Omental fat pad (tissue), 4 donors: ENCODE data around the gene ARHGAP30. TPM values are rescaled to one million over a fixed set of nuclear protein-coding genes. Genes with fewer than 3 reads are reported as not detected.
A peak's percentile ranks its signal among the peaks of the same experiment; 100 is the strongest.

Experiments used
- ATAC-seq: fragments of 150-250 bp; one replicate; pipeline ENCODE4 v1.9.1; 2016; ENCODE audit warnings: mild to moderate bottlenecking, moderate library complexity; ENCODE audit not compliant: low FRiP score
- DNase-seq: peaks from one replicate; pipeline ENCODE4 v3.0.0-alpha.2; 2019; ENCODE audit warnings: low spot score
- total RNA-seq, 4 donors: library from RNA; depleted of rRNA; stranded (reverse); fragments of >200 nt; gene quantifications; one replicate each; pipeline ENCODE4 v1.1.0, GENCODE V29; 2016
- TF ChIP-seq, protein P1 (sequence below), 3 donors: fragments of 450-650 bp; IDR thresholded peaks; one replicate each; pipeline ENCODE4 v1.5.1; 2016 to 2017; ENCODE audit warnings: antibody characterized with exemption in 3 of 3, mild to moderate bottlenecking in 3 of 3, moderate library complexity in 2 of 3

The ARHGAP30 gene
- total RNA-seq, 4 donors from 2014 or later, result 9.8 to 32.3 (median 24.7) TPM

DNA sequence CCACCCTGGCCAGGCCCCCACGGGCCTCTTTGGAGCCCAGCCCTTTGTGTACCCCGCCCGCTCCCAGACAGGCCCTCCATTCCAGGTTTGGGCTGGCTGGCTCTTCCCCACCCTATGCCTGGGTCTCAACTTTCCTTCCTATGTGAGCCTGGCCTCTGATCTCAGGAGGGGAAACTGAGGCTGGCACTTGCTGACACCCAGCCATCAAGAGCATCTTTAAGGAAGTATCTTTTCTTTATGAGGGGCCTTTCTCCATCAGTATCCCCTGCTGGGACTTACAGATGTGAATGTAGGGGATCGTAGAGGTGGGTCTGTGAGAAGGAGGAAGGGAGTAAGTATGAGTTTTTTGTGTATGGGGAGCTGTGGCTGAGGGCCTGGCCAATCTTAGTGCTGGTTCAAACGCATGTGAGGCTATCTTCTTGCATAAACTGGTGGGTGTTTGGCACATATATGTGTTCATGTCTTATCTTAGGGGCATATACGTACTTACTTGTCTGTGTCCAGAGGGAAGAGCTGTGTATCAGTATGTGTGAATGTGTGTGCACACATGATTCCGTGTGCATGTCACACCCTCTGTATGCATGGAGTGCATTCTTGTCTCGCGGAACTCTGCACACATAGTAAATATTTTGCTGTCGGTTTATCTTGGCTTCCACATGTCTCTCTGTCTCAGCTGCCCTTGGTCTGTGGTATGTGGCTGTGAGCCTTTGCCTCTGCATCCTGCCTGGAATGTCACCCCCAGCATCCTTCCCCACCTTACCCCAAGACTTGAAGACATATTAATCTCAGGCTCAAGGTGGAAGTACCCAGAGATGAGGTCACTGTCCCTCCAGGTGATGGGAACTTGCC is 14.3 kb upstream of the ARHGAP30 start:
- ATAC-seq (no peak), DNase-seq (no peak)
- TF ChIP-seq, protein P1, sequence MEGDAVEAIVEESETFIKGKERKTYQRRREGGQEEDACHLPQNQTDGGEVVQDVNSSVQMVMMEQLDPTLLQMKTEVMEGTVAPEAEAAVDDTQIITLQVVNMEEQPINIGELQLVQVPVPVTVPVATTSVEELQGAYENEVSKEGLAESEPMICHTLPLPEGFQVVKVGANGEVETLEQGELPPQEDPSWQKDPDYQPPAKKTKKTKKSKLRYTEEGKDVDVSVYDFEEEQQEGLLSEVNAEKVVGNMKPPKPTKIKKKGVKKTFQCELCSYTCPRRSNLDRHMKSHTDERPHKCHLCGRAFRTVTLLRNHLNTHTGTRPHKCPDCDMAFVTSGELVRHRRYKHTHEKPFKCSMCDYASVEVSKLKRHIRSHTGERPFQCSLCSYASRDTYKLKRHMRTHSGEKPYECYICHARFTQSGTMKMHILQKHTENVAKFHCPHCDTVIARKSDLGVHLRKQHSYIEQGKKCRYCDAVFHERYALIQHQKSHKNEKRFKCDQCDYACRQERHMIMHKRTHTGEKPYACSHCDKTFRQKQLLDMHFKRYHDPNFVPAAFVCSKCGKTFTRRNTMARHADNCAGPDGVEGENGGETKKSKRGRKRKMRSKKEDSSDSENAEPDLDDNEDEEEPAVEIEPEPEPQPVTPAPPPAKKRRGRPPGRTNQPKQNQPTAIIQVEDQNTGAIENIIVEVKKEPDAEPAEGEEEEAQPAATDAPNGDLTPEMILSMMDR (IDR thresholded peaks at IDR 0.05), result no peak

DNA sequence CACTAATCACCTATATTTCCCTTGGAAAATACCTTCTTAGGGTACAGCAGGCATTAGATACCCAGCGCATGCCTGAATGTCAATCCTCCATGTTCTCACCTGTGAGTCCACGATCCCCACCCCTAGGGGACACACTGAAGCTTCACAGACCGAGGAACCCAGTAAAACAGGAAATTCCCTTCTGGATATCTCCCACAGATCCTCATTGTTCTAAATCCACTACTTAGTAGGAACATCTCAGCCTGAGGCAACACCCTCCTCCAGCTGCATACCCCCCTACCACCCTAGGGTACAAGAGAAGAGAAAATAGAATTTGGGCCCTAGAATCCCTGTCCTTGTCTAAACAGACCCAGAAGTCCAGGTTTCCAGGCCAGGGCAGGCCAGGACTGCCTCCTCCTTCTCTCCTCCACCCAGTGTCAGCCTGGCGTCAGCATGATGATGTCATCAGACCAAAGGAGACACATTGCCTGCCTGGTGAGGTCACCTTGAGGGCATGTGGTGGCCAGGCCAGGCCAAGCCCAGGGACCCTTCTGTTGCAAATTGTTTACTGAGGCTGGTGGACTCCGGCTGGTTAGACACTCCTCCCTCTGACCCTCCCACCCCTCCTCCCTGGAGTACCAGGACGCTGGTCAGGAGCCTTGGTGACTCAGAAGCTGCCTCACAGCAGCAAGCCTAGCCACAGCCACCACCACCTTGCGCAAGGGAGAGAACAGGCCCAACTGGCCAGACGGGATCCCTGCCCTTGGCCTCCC is 13.5 kb upstream of the ARHGAP30 start:
- DNase-seq (peak; percentile 39), ATAC-seq (peak; percentile 84)
- TF ChIP-seq, protein P1 (IDR thresholded peaks at IDR 0.05), result no peak

DNA sequence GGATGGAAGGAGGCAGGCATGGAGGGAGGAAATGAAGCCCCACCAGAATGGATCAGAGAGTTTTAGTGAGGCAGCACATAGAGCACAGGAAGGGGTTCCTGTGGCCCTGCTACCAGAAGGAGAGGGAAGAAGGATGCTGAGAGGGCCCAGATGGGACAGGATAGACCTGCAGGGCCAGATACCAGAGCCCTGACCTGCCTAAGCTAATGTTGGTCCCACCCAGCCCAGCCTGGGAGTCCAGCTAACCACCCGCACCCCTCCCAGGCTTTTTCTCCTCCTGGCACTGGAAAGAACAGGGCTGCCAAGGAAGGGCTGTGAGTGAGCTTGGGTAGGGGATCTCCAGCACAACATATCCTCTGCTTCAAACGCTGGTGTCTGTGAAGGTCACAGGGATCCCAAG is 12.8 kb upstream of the ARHGAP30 start:
- TF ChIP-seq, protein P1 (IDR thresholded peaks at IDR 0.05), result no peak
- no peak for ATAC-seq
- DNase-seq, result no peak

DNA sequence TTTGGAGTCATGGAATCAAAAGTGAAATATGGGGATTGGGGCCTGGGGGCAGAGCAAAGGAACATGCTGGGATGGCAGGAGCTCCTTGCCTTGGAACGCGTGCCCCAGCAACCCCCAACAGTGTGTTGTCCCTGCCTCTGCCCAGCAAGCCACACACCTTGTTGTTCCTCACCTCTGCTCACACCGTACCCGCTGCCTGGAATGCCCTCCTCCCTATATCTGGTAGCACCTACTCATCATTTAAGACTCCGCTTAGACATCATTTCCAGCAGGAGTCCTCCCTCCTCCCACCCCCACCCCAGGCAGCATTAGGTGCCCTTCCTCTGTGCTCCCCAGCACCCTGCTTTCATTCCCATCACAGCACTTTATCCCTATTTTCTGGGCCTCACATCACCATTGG is 11.8 kb upstream of the ARHGAP30 start:
- DNase-seq (no peak), ATAC-seq (no peak)
- TF ChIP-seq, protein P1 (IDR thresholded peaks at IDR 0.05), result no peak

DNA sequence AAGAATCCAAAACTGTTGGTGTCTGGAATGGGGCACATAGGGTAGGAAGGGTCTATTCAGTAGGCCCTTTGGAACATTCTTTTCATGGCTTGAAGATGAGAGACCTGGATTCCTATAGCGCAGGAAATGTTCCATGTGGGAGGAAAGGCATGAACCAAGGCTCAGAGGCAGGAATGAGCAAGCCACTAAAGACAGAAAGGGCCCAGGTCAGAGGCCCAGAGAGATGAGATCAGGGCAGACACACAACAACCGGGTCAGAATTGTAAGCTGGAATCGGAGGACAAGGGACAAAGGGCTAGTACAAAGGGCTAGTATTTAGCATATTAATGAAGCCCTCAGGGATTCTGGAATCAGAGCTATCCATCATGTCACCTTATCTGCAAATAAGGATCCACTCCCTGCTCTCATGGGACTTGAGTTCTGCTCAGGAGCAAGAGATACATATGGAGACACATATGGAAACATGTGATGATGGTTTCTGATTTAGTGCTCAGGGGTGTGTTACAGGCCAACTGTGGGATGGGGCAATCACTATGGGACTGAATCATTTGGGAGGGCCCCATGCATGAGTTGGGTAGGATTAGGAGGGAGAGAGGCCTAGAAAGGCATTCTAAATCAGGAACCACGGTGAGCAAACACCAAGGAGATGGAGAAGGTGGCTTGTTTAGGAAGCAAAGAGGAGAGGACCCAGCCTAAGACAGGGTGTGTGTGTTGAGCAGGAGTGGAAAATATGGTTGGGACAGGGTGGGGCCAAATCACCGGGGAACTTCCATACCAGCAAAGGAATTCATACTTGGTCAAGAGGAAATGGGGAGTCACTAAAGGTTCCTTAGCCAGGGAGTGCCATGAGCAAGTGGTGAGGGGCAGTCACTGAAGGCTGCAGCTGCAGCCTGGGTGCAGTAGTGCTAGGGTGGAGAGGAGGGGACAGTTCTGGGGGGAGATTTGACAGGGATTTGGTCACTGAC is 11.0 kb upstream of the ARHGAP30 start:
- TF ChIP-seq, protein P1 (IDR thresholded peaks at IDR 0.05), result no peak
- DNase-seq (no peak), ATAC-seq (no peak)

DNA sequence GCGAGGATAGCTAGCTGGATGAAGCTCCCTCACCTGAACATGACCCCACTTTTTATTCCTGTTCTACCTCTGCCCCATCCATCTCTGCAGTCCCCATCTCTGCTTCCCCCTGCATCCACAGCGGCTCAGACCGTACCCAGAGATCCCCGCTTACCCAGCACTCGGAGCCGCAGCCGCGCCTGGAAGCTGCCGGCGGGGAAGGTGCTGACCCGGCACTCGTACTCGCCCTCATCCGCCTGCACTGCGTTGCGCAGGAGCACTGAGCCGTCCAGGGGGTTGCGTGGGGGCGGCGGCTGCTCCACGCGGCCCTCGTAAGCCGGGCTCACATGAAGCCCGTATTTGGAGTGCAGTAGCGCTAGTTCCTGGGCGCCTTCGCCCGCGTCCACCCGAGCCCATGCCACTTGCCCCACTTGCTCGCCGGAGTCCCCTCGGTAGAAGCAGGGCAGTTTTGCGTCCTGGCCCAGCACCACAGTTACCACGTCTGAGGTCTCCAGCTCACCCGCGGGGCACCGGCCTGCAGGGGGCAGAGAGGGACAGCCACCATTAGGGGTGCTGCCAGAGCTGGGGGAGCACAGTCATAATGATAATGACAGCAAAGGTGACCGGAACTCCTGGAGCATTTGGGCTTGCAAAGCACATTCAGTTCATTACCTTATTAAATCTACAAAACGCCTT is 9.9 kb upstream of the ARHGAP30 start:
- DNase-seq, result no peak
- TF ChIP-seq, protein P1 (IDR thresholded peaks at IDR 0.05), result no peak
- ATAC-seq, result no peak
